CD8-positive, alpha-beta memory T cell (primary cell): ENCODE measurements around the gene SEMA5A. TPM values are rescaled to one million over a fixed set of nuclear protein-coding genes. Genes with fewer than 3 reads are reported as not detected.

ENCODE experiments used
- CTCF ChIA-PET: fragments of 350-600 bp; sonication (Branson Sonifier 250); formaldehyde crosslinking; loops from one replicate; lab custom pipeline; 2021; ENCODE audit warnings: antibody characterized with exemption; lab: Charles Lee
- POLR2A ChIA-PET: fragments of 350-600 bp; sonication (Branson Sonifier 250); formaldehyde crosslinking; loops from one replicate; lab custom pipeline; 2021; ENCODE audit warnings: antibody characterized with exemption; lab: Charles Lee
- DNase-seq, 5 donors: peaks; one replicate each; pipeline versions ENCODE4 v3.0.0 to v3.0.0-alpha.2; 2020 to 2022; ENCODE audit warnings: mixed read lengths in 1 of 5
- H3K27ac ChIP-seq: one replicate; pipeline ENCODE4 v1.7.0; 2013; ENCODE audit warnings: low read depth, mild to moderate bottlenecking, low read length, moderate library complexity
- H3K27me3 ChIP-seq: 2 replicates; pipeline ENCODE4 v1.7.0; 2013; ENCODE audit warnings: low read length, mild to moderate bottlenecking; ENCODE audit not compliant: insufficient read depth, poor library complexity, severe bottlenecking
- H3K36me3 ChIP-seq: 2 replicates; pipeline ENCODE4 v1.7.0; 2013; ENCODE audit warnings: mild to moderate bottlenecking, low read length, moderate library complexity; ENCODE audit not compliant: insufficient read depth
- H3K4me1 ChIP-seq: 2 replicates; pipeline ENCODE4 v1.7.0; 2013; ENCODE audit warnings: mild to moderate bottlenecking, low read length, moderate library complexity; ENCODE audit not compliant: insufficient read depth
- H3K4me3 ChIP-seq: 2 replicates; pipeline ENCODE4 v1.7.0; 2013; ENCODE audit warnings: mild to moderate bottlenecking, low read length
- H3K9me3 ChIP-seq: 2 replicates; pipeline ENCODE4 v1.7.0; 2013; ENCODE audit warnings: mild to moderate bottlenecking, low read length
- H3K27ac Mint-ChIP-seq, 8 donors: one replicate each; pipeline ENCODE4 v1.8.0; 2020 to 2021; ENCODE audit warnings: mixed read lengths in 8 of 8, mild to moderate bottlenecking in 6 of 8, inconsistent platforms in 3 of 8, moderate library complexity in 3 of 8
- H3K27me3 Mint-ChIP-seq, 2 donors: one replicate each; pipeline ENCODE4 v1.8.0; 2020 to 2021; ENCODE audit warnings: mixed read lengths in 2 of 2, mild to moderate bottlenecking in 1 of 2, moderate library complexity in 1 of 2
- H3K36me3 Mint-ChIP-seq, 3 donors: one replicate each; pipeline ENCODE4 v1.8.0; 2020 to 2021; ENCODE audit warnings: mixed read lengths in 3 of 3, inconsistent platforms in 1 of 3, mild to moderate bottlenecking in 1 of 3
- H3K4me1 Mint-ChIP-seq, 3 donors: one replicate each; pipeline ENCODE4 v1.8.0; 2020 to 2021; ENCODE audit warnings: mixed read lengths in 3 of 3, inconsistent platforms in 1 of 3, mild to moderate bottlenecking in 1 of 3
- H3K4me3 Mint-ChIP-seq, 7 donors: one replicate each; pipeline ENCODE4 v1.8.0; 2020 to 2021; ENCODE audit warnings: mixed read lengths in 7 of 7, mild to moderate bottlenecking in 6 of 7, moderate library complexity in 4 of 7, inconsistent platforms in 2 of 7
- H3K9me3 Mint-ChIP-seq, 5 donors: one replicate each; pipeline ENCODE4 v1.8.0; 2020 to 2022; ENCODE audit warnings: mixed read lengths in 5 of 5, mild to moderate bottlenecking in 3 of 5, moderate library complexity in 2 of 5, inconsistent platforms in 1 of 5
- polyA plus RNA-seq: library from polyadenylated mRNA; unstranded; fragments of 300-500 nt; fragmentation: Illumina TruSeq; gene quantifications from one replicate; pipeline ENCODE4 v1.2.3, GENCODE V29; 2021
- total RNA-seq, 2 experiments: library from RNA; stranded (reverse); gene quantifications; one replicate each; pipeline ENCODE4 v1.2.3, GENCODE V29; 2021

The SEMA5A gene
- total and polyA plus RNA-seq, 3 experiments from 2014 or later = not detected

DNA sequence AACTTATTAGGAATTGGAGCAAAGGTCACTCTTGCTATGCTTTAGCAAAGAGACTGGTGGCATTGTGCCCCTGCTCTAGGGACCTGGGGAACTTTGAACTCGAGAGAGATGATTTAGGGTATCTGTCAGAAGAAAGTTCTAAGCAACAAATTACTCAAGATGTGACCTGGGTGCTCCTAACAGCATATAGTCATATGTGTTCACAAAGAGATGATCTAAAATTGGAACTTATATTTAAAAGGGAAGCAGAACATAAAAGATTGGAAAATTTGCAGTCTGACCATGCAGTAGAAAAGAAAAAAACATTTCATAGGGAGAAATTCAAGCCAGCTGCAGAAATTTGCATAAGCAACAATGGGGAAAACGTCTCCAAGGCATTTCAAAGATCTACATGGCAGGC is 68.3 kb downstream of the SEMA5A start:
- no peak overlapping the region for H3K27ac Mint-ChIP-seq
- H3K4me3 ChIP-seq = no peak overlapping the region
- H3K4me1 ChIP-seq = no peaks in the 10 kb centered on the region
- ChIA-PET CTCF (no interaction called here), POLR2A (no interaction called here)
- no peak overlapping the region for H3K27ac ChIP-seq
- no peaks in the 10 kb centered on the region for H3K36me3 ChIP-seq
- H3K36me3 Mint-ChIP-seq = peaks cover 0 to 3% (median 0%) of the 10 kb centered on the region in 3 donors
- H3K9me3 Mint-ChIP-seq = peaks cover 15 to 32% (median 27%) of the 10 kb centered on the region in 5 donors
- H3K27me3 ChIP-seq = no peaks in the 10 kb centered on the region
- no peaks in the 10 kb centered on the region for H3K4me1 Mint-ChIP-seq
- H3K9me3 ChIP-seq = no peaks in the 10 kb centered on the region
- peaks cover 0 to 1% of the 10 kb centered on the region in 2 donors for H3K27me3 Mint-ChIP-seq
- H3K4me3 Mint-ChIP-seq = no peak overlapping the region
- DNase-seq = no peak

DNA sequence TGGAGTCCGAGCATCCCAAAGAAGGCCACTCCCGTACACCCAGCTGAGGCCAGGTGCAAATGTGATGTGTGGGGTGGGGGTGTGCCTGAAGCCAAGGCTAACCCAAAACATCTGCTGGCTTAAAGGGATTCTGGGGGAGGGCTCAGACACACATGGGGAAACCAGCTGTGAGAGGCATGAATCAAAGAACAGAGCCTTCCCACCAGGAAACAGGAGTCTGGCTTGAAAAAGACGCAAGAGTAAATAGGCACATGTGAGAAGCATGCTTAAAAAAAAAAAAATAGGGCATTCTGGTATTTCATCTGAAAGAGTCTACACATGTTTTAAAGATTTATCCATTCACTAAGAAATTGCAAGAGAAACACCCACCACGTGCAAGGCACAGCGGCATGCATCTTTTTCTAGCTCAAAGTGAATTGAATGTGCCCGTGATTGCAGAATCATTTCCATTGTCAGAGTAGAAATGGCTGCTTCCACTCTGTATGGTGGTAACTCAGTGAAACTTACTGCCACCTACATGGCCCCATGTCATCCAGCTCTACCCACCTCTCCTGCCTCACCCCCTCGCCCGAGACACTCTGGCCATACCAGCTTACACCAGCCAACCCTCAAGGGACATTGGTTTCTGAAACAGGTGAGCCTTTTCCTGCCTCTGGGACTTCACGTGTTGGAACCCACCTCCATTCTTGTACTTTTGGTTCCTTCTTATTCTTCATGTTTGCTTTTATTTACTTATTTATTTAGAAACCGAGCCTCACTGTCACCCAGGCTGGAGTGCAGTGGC is 71.5 kb downstream of the SEMA5A start:
- peaks cover 0 to 3% (median 0%) of the 10 kb centered on the region in 3 donors for H3K36me3 Mint-ChIP-seq
- Histone ChIP-seq H3K4me1 (no peaks in the 10 kb centered on the region), H3K27ac (no peak overlapping the region), H3K36me3 (no peaks in the 10 kb centered on the region), H3K27me3 (no peaks in the 10 kb centered on the region), H3K9me3 (no peaks in the 10 kb centered on the region), H3K4me3 (no peak overlapping the region)
- CTCF ChIA-PET = no interaction called here
- H3K9me3 Mint-ChIP-seq = peaks cover 15 to 27% (median 26%) of the 10 kb centered on the region in 5 donors
- H3K4me3 Mint-ChIP-seq = no peak overlapping the region
- no peak for DNase-seq
- no peaks in the 10 kb centered on the region for H3K4me1 Mint-ChIP-seq
- no peak overlapping the region for H3K27ac Mint-ChIP-seq
- no peaks in the 10 kb centered on the region for H3K27me3 Mint-ChIP-seq
- POLR2A ChIA-PET = no interaction called here

DNA sequence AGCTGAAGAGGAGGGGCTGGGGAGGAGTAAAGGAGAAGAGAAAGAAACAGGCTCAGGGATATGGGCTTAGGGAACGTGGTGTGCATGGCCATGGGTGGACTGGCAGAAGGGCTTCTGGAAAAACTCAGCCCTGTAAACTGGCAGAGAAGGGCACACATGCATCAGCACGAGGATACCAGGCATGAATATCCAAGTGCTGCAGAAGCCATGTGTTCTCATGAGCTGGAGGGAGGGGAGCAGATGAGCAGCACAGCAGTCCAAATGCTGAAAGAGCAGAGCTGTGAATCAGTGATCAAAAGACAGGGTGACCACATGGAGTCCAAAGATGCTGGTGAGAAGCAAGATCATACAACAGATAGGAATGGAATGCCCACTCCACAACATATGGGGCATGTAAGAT is 72.3 kb downstream of the SEMA5A start:
- no peak for DNase-seq
- H3K36me3 ChIP-seq = no peaks in the 10 kb centered on the region
- H3K9me3 ChIP-seq = no peaks in the 10 kb centered on the region
- Mint-ChIP-seq H3K4me1 (no peaks in the 10 kb centered on the region), H3K4me3 (no peak overlapping the region), H3K27ac (no peak overlapping the region), H3K36me3 (peaks cover 0 to 3% (median 0%) of the 10 kb centered on the region in 3 donors), H3K27me3 (no peaks in the 10 kb centered on the region), H3K9me3 (peaks cover 14 to 27% (median 21%) of the 10 kb centered on the region in 5 donors)
- H3K27ac ChIP-seq = no peak overlapping the region
- H3K4me3 ChIP-seq = no peak overlapping the region
- no peaks in the 10 kb centered on the region for H3K27me3 ChIP-seq
- no peaks in the 10 kb centered on the region for H3K4me1 ChIP-seq
- ChIA-PET CTCF (no interaction called here), POLR2A (no interaction called here)

DNA sequence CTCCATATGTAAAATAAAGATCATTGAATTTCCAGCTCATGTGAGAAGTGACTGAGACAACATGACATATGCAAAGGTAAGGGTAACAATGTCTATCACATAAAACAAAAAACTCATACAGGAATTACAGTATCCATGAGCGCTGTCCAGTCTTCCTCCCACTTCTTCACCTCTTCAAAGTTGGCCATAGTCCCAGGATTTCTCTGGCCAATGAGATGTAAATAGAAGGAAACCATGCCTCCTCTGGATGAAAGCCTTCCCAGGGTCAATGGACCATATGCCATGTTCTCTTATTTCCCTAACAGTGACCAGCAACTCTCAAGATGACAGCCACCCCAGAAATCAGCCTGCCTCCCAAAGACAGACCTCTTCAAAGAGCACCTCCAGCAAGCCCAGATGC is 75.5 kb downstream of the SEMA5A start:
- Histone ChIP-seq H3K27me3 (no peaks in the 10 kb centered on the region), H3K9me3 (no peaks in the 10 kb centered on the region), H3K27ac (no peak overlapping the region), H3K4me1 (no peaks in the 10 kb centered on the region), H3K36me3 (no peaks in the 10 kb centered on the region), H3K4me3 (no peak overlapping the region)
- ChIA-PET POLR2A (no interaction called here), CTCF (no interaction called here)
- H3K4me3 Mint-ChIP-seq = no peak overlapping the region
- no peaks in the 10 kb centered on the region for H3K27me3 Mint-ChIP-seq
- no peak for DNase-seq
- H3K4me1 Mint-ChIP-seq = no peaks in the 10 kb centered on the region
- peaks cover 2 to 20% (median 10%) of the 10 kb centered on the region in 5 donors for H3K9me3 Mint-ChIP-seq
- peaks cover 0 to 3% (median 0%) of the 10 kb centered on the region in 3 donors for H3K36me3 Mint-ChIP-seq
- no peak overlapping the region for H3K27ac Mint-ChIP-seq

DNA sequence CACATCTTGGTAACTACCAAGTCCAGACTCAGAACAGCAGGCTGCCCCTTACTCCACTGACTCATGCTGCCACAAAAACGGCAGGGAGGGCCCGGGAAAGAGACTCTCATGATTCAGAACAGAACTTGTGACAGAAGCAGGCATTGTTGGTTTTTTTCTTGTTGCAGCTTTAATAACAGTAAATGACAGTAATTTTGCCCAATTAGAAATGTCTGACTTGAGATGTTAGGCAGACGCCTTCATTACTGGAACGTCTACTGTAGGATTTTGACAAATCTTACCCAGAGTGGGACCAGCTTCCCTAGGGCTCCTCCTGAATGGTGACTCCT is 77.9 kb downstream of the SEMA5A start:
- no peaks in the 10 kb centered on the region for H3K4me1 ChIP-seq
- no peak overlapping the region for H3K4me3 Mint-ChIP-seq
- POLR2A ChIA-PET = no interaction called here
- CTCF ChIA-PET = no interaction called here
- H3K36me3 Mint-ChIP-seq = no peaks in the 10 kb centered on the region
- no peak overlapping the region for H3K27ac Mint-ChIP-seq
- H3K4me1 Mint-ChIP-seq = no peaks in the 10 kb centered on the region
- no peaks in the 10 kb centered on the region for H3K27me3 ChIP-seq
- no peak overlapping the region for H3K4me3 ChIP-seq
- H3K9me3 Mint-ChIP-seq = peaks cover 0 to 8% (median 5%) of the 10 kb centered on the region in 5 donors
- no peaks in the 10 kb centered on the region for H3K9me3 ChIP-seq
- H3K36me3 ChIP-seq = no peaks in the 10 kb centered on the region
- DNase-seq = no peak
- H3K27me3 Mint-ChIP-seq = no peaks in the 10 kb centered on the region
- no peak overlapping the region for H3K27ac ChIP-seq

DNA sequence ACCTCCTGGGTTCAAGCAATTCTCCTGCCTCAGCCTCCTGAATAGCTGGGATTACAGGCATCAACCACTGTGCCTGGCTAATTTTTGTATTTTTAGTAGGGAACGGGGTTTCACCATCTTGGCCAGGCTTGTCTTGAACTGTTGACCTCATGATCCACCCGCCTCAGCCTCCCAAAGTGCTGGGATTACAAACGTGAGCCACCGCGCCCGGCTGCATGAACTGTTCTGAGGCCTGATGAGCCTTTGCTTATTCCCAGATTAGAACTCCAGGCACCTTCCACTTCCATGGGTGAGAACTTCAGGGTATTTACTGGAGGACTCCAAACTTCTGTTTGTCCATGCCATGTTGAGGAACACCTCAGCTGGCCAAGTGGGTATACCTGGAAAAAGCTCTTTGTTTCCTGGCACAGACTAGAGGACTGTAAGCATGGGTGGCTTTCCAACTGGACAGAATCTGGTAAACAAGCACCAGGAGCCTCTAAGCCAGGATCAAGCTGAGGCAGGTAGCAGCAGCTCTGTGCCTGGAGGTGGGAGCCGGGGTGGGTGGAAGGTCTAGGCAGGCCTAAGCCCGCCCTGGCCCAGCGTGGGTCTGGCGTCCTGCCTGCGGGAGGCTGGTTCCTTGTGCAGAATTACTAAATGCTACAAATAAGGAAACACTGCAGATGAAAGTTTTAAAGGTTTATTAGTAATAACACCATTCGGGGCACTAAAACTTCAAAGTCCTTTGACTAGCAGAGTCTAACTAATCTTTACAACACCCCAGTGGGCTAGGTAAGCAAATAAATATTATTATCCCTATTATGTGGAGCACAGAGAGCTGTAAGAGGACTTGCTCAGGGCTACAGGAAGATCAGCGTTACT is 78.4 kb downstream of the SEMA5A start:
- H3K27ac Mint-ChIP-seq = no peak overlapping the region
- H3K4me1 Mint-ChIP-seq = no peaks in the 10 kb centered on the region
- peaks cover 0 to 10% (median 5%) of the 10 kb centered on the region in 5 donors for H3K9me3 Mint-ChIP-seq
- Histone ChIP-seq H3K36me3 (no peaks in the 10 kb centered on the region), H3K27ac (no peak overlapping the region), H3K4me1 (no peaks in the 10 kb centered on the region), H3K27me3 (no peaks in the 10 kb centered on the region), H3K9me3 (no peaks in the 10 kb centered on the region), H3K4me3 (no peak overlapping the region)
- CTCF ChIA-PET = no interaction called here
- DNase-seq = no peak
- H3K27me3 Mint-ChIP-seq = no peaks in the 10 kb centered on the region
- H3K36me3 Mint-ChIP-seq = no peaks in the 10 kb centered on the region
- POLR2A ChIA-PET = no interaction called here
- peak overlapping the region in 1 of 7 donors; percentile 40 for H3K4me3 Mint-ChIP-seq

DNA sequence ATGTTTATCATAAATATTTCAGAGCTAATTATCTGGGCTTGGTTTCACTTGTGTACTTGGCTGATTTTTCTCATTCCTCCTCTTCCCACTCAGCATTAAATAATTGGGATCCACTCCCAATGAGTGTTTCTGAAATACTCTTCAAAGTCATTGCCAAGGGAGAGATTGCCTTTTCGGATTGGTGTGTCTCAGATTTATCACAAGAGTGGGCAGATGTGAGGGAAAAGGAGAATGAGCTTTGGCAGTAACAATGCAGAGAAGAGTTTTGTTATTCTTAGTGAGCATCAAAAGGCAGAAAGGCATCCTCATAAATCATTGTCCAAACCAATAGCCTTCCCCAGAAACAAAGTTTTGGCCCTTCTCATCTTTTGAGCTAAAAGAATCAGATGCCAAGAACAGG is 79.2 kb downstream of the SEMA5A start:
- no peaks in the 10 kb centered on the region for H3K36me3 Mint-ChIP-seq
- H3K9me3 Mint-ChIP-seq = peaks cover 0 to 6% (median 5%) of the 10 kb centered on the region in 5 donors
- no peak for DNase-seq
- no peak overlapping the region for H3K4me3 Mint-ChIP-seq
- POLR2A ChIA-PET = no interaction called here
- Histone ChIP-seq H3K4me1 (no peaks in the 10 kb centered on the region), H3K9me3 (no peaks in the 10 kb centered on the region), H3K27ac (no peak overlapping the region), H3K27me3 (no peaks in the 10 kb centered on the region), H3K36me3 (no peaks in the 10 kb centered on the region), H3K4me3 (no peak overlapping the region)
- H3K27ac Mint-ChIP-seq = no peak overlapping the region
- CTCF ChIA-PET = no interaction called here
- H3K27me3 Mint-ChIP-seq = no peaks in the 10 kb centered on the region
- H3K4me1 Mint-ChIP-seq = no peaks in the 10 kb centered on the region

DNA sequence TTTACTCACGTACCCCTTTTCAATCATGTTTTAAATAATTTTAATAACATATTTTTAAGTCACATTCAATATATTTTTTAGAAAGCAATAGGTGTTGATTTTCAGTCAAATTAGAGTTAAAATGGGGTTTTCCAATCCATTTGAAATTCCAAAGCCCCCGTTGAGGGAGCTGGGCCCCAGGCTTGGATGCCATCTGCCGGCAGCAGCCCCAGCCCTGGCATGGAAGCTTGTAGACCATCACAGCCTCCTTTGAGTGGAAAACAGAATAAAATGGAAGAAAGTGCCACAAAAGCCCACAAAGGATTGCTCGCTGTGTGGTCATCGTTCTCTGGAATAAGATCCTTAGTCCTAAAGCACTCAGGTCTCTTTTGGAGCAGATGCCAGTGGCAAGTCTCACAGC is 81.4 kb downstream of the SEMA5A start:
- H3K4me1 Mint-ChIP-seq = no peaks in the 10 kb centered on the region
- no peaks in the 10 kb centered on the region for H3K27me3 ChIP-seq
- CTCF ChIA-PET = no interaction called here
- no peaks in the 10 kb centered on the region for H3K36me3 ChIP-seq
- POLR2A ChIA-PET = no interaction called here
- peaks cover 0 to 8% (median 2%) of the 10 kb centered on the region in 5 donors for H3K9me3 Mint-ChIP-seq
- no peaks in the 10 kb centered on the region for H3K36me3 Mint-ChIP-seq
- no peaks in the 10 kb centered on the region for H3K4me1 ChIP-seq
- no peak overlapping the region for H3K4me3 Mint-ChIP-seq
- no peak overlapping the region for H3K27ac ChIP-seq
- no peak for DNase-seq
- H3K27me3 Mint-ChIP-seq = no peaks in the 10 kb centered on the region
- H3K9me3 ChIP-seq = no peaks in the 10 kb centered on the region
- no peak overlapping the region for H3K27ac Mint-ChIP-seq
- no peak overlapping the region for H3K4me3 ChIP-seq
